ENCODE measurements around the gene SPTAN1.
"Not testable (repeated sequence)": the region's sequence is repeated elsewhere in the genome, so short reads cannot be mapped to it uniquely, and the experiment has no call there.

SPTAN1 gene

GRCh38 chr9:128552153-128552743, at the start of gene SPTAN1:
Gene SPTAN1, plus strand, starts transcription at chr9:128552587. Its CDS starts 14,154 bp downstream, at chr9:128566741.
- peak; percentile 88 for DNase-seq

GRCh38 chr9:128503415-128503825, 49.0 kb upstream of the SPTAN1 start:
- DNase-seq = not testable (repeated sequence)

- DNase-seq = no peak
Measured at GRCh38 chr9:128503870-128504269, 48.5 kb upstream of the SPTAN1 start.

GRCh38 chr9:128504485-128505413, 47.6 kb upstream of the SPTAN1 start, which contains the start of gene GLE1:
Gene GLE1, plus strand, starts transcription at chr9:128504719. Its CDS starts 87 bp downstream, at chr9:128504806.
- peak; percentile 91 for DNase-seq

GRCh38 chr9:128505414-128505765, 47.0 kb upstream of the SPTAN1 start:
- no peak for DNase-seq

GRCh38 chr9:128505906-128506305, 46.5 kb upstream of the SPTAN1 start:
- not testable (repeated sequence) for DNase-seq

GRCh38 chr9:128512820-128513219, 39.6 kb upstream of the SPTAN1 start:
- no peak for DNase-seq

- no peak for DNase-seq
Measured at GRCh38 chr9:128521956-128522355, 30.4 kb upstream of the SPTAN1 start.

GRCh38 chr9:128523199-128523925, 29.0 kb upstream of the SPTAN1 start:
- no peak for DNase-seq

GRCh38 chr9:128526720-128527119, 25.7 kb upstream of the SPTAN1 start:
- DNase-seq = no peak

- DNase-seq = no peak
Measured at GRCh38 chr9:128528445-128529160, 23.8 kb upstream of the SPTAN1 start.

- DNase-seq = no peak
Measured at GRCh38 chr9:128529191-128529590, 23.2 kb upstream of the SPTAN1 start.

- no peak for DNase-seq
Measured at GRCh38 chr9:128532581-128532980, 19.8 kb upstream of the SPTAN1 start.

GRCh38 chr9:128540634-128541360, 11.6 kb upstream of the SPTAN1 start:
- no peak for DNase-seq

- no peak for DNase-seq
Measured at GRCh38 chr9:128546504-128546903, 5.9 kb upstream of the SPTAN1 start.

GRCh38 chr9:128548876-128549275, 3.5 kb upstream of the SPTAN1 start:
- DNase-seq = no peak

GRCh38 chr9:128550226-128550625, 2.2 kb upstream of the SPTAN1 start:
- no peak for DNase-seq

- DNase-seq = no peak
Measured at GRCh38 chr9:128550770-128551656, 1.4 kb upstream of the SPTAN1 start.

GRCh38 chr9:128551657-128552152, 682 bp upstream of the SPTAN1 start:
- DNase-seq = no peak

- peak; percentile 42 for DNase-seq
Measured at GRCh38 chr9:128552744-128553440, 505 bp downstream of the SPTAN1 start.

Data from GDM1 (cell line).